ENCODE results near the gene SLC13A3. TPM values are rescaled to one million over a fixed set of nuclear protein-coding genes. Genes with fewer than 3 reads are reported as not detected.
A peak's percentile ranks its signal among the peaks of the same experiment; 100 is the strongest.

The SLC13A3 gene
- polyA plus RNA-seq, 3 donors: 17.4 to 24.8 (median 19.7) TPM

- no peak for DNase-seq (ENCODE audit: extremely low read depth in 1 of 11, low read depth in 9 of 11, low spot score in 4 of 11)
These were observed 58.5 kb downstream of the SLC13A3 start for GRCh38 chr20:46592580-46593362.

- DNase-seq (ENCODE audit: extremely low read depth in 1 of 11, low read depth in 9 of 11, low spot score in 4 of 11): no peak
These were observed 60.8 kb downstream of the SLC13A3 start for GRCh38 chr20:46590443-46590842.

- DNase-seq (ENCODE audit: extremely low read depth in 1 of 11, low read depth in 9 of 11, low spot score in 4 of 11): no peak
These were observed 62.4 kb downstream of the SLC13A3 start for GRCh38 chr20:46588532-46589511.

- no peak for DNase-seq (ENCODE audit: extremely low read depth in 1 of 11, low read depth in 9 of 11, low spot score in 4 of 11)
These were observed 63.3 kb downstream of the SLC13A3 start for GRCh38 chr20:46587986-46588385.

- DNase-seq (ENCODE audit: extremely low read depth in 1 of 11, low read depth in 9 of 11, low spot score in 4 of 11): no peak
These were observed 64.5 kb downstream of the SLC13A3 start for GRCh38 chr20:46586724-46587123.

- no peak for DNase-seq (ENCODE audit: extremely low read depth in 1 of 11, low read depth in 9 of 11, low spot score in 4 of 11)
These were observed 66.8 kb downstream of the SLC13A3 start for GRCh38 chr20:46584508-46584907.

GRCh38 chr20:46583411-46584214, 67.6 kb downstream of the SLC13A3 start:
- no peak for DNase-seq (ENCODE audit: extremely low read depth in 1 of 11, low read depth in 9 of 11, low spot score in 4 of 11)

GRCh38 chr20:46582648-46583047, 68.6 kb downstream of the SLC13A3 start:
- no peak for DNase-seq (ENCODE audit: extremely low read depth in 1 of 11, low read depth in 9 of 11, low spot score in 4 of 11)

- DNase-seq (ENCODE audit: extremely low read depth in 1 of 11, low read depth in 9 of 11, low spot score in 4 of 11): no peak
These were observed 69.9 kb downstream of the SLC13A3 start for GRCh38 chr20:46581391-46581790.

GRCh38 chr20:46580613-46581205, 70.5 kb downstream of the SLC13A3 start:
- DNase-seq (ENCODE audit: extremely low read depth in 1 of 11, low read depth in 9 of 11, low spot score in 4 of 11): no peak

- no peak for DNase-seq (ENCODE audit: extremely low read depth in 1 of 11, low read depth in 9 of 11, low spot score in 4 of 11)
These were observed 72.5 kb downstream of the SLC13A3 start for GRCh38 chr20:46578745-46579144.

GRCh38 chr20:46576774-46577395, 74.4 kb downstream of the SLC13A3 start:
- DNase-seq (ENCODE audit: extremely low read depth in 1 of 11, low read depth in 9 of 11, low spot score in 4 of 11): no peak

GRCh38 chr20:46575937-46576461, 75.3 kb downstream of the SLC13A3 start:
- DNase-seq (ENCODE audit: extremely low read depth in 1 of 11, low read depth in 9 of 11, low spot score in 4 of 11): no peak

GRCh38 chr20:46575394-46575793, 75.9 kb downstream of the SLC13A3 start:
- no peak for DNase-seq (ENCODE audit: extremely low read depth in 1 of 11, low read depth in 9 of 11, low spot score in 4 of 11)

- no peak for DNase-seq (ENCODE audit: extremely low read depth in 1 of 11, low read depth in 9 of 11, low spot score in 4 of 11)
These were observed 77.3 kb downstream of the SLC13A3 start for GRCh38 chr20:46573788-46574584.

- DNase-seq (ENCODE audit: extremely low read depth in 1 of 11, low read depth in 9 of 11, low spot score in 4 of 11): peak in 2 of 11 donors; percentile 39
These were observed 78.0 kb downstream of the SLC13A3 start for GRCh38 chr20:46573234-46573633.

GRCh38 chr20:46572790-46573189, 78.5 kb downstream of the SLC13A3 start:
- no peak for DNase-seq (ENCODE audit: extremely low read depth in 1 of 11, low read depth in 9 of 11, low spot score in 4 of 11)
